Adipocyte (in vitro differentiated cells): ENCODE results near the gene RGL1.
A peak's percentile ranks its signal among the peaks of the same experiment; 100 is the strongest.

Experiments
- DNase-seq: peaks from one replicate; pipeline ENCODE4 v3.0.0-alpha.2; 2015; ENCODE audit warnings: low read depth
- H3K27me3 ChIP-seq: replicated peaks from 2 replicates; pipeline ENCODE4 v1.7.0; 2013; ENCODE audit warnings: mild to moderate bottlenecking, low read length, moderate library complexity; ENCODE audit not compliant: control insufficient read depth, insufficient read depth
- H3K36me3 ChIP-seq: 2 replicates; pipeline ENCODE4 v1.7.0; 2013; ENCODE audit warnings: low read length, mild to moderate bottlenecking, moderate library complexity; ENCODE audit not compliant: control insufficient read depth, insufficient read depth, severe bottlenecking
- H3K4me1 ChIP-seq: 2 replicates; pipeline ENCODE4 v1.7.0; 2013; ENCODE audit warnings: mild to moderate bottlenecking, low read length, moderate library complexity; ENCODE audit not compliant: control insufficient read depth, insufficient read depth
- H3K4me3 ChIP-seq: 2 replicates; pipeline ENCODE4 v1.7.0; 2013; ENCODE audit warnings: mild to moderate bottlenecking, low read length, moderate library complexity
- H3K9ac ChIP-seq: 2 replicates; pipeline ENCODE4 v1.7.0; 2013; ENCODE audit warnings: mild to moderate bottlenecking, low read length, moderate library complexity
- H3K9me3 ChIP-seq: 2 replicates; pipeline ENCODE4 v1.7.0; 2013; ENCODE audit warnings: mild to moderate bottlenecking, low read length, moderate library complexity; ENCODE audit not compliant: control insufficient read depth

RGL1 gene

GRCh38 chr1:183945428-183946319, 140.8 kb downstream of the RGL1 start:
- DNase-seq = no peak

GRCh38 chr1:183946320-183946613, 141.3 kb downstream of the RGL1 start:
- H3K4me3 ChIP-seq = no peak overlapping the region
- H3K27me3 ChIP-seq = no peaks in the 10 kb centered on the region
- peaks cover 10% of the 10 kb centered on the region for H3K36me3 ChIP-seq
- DNase-seq = no peak
- peaks cover 5% of the 10 kb centered on the region for H3K9me3 ChIP-seq
- peaks cover 10% of the 10 kb centered on the region for H3K4me1 ChIP-seq
- H3K9ac ChIP-seq = no peak overlapping the region

More at GRCh38 chr1:183945428-183946319, 140.8 kb downstream of the RGL1 start:
- Histone ChIP-seq H3K4me3 (no peak overlapping the region), H3K9ac (no peak overlapping the region), H3K36me3 (peaks cover 9% of the 10 kb centered on the region), H3K9me3 (peaks cover 5% of the 10 kb centered on the region), H3K27me3 (no peaks in the 10 kb centered on the region), H3K4me1 (peaks cover 10% of the 10 kb centered on the region)

GRCh38 chr1:183947988-183948387, 143.1 kb downstream of the RGL1 start:
- DNase-seq = no peak
- Histone ChIP-seq H3K4me1 (peaks cover 4% of the 10 kb centered on the region), H3K9ac (no peak overlapping the region), H3K4me3 (no peak overlapping the region), H3K27me3 (no peaks in the 10 kb centered on the region), H3K9me3 (peaks cover 5% of the 10 kb centered on the region), H3K36me3 (peaks cover 10% of the 10 kb centered on the region)

GRCh38 chr1:183952101-183952500, 147.2 kb downstream of the RGL1 start:
- no peaks in the 10 kb centered on the region for H3K27me3 ChIP-seq
- no peak overlapping the region for H3K9ac ChIP-seq
- peaks cover 10% of the 10 kb centered on the region for H3K36me3 ChIP-seq
- peaks cover 12% of the 10 kb centered on the region for H3K4me1 ChIP-seq
- no peak for DNase-seq
- no peak overlapping the region for H3K4me3 ChIP-seq
- H3K9me3 ChIP-seq = peaks cover 5% of the 10 kb centered on the region

GRCh38 chr1:183953031-183953430, 148.1 kb downstream of the RGL1 start:
- peaks cover 14% of the 10 kb centered on the region for H3K4me1 ChIP-seq
- peaks cover 10% of the 10 kb centered on the region for H3K36me3 ChIP-seq
- H3K9ac ChIP-seq = no peak overlapping the region
- H3K4me3 ChIP-seq = no peak overlapping the region
- no peak for DNase-seq
- H3K9me3 ChIP-seq = peaks cover 5% of the 10 kb centered on the region
- no peaks in the 10 kb centered on the region for H3K27me3 ChIP-seq

GRCh38 chr1:183954496-183954895, 149.6 kb downstream of the RGL1 start:
- H3K27me3 ChIP-seq = no peaks in the 10 kb centered on the region
- DNase-seq = no peak
- no peaks in the 10 kb centered on the region for H3K9me3 ChIP-seq
- H3K36me3 ChIP-seq = peaks cover 10% of the 10 kb centered on the region
- peaks cover 24% of the 10 kb centered on the region for H3K4me1 ChIP-seq
- no peak overlapping the region for H3K9ac ChIP-seq
- no peak overlapping the region for H3K4me3 ChIP-seq

GRCh38 chr1:183956559-183957188, 151.8 kb downstream of the RGL1 start:
- no peaks in the 10 kb centered on the region for H3K36me3 ChIP-seq
- H3K4me1 ChIP-seq = peaks cover 30% of the 10 kb centered on the region
- peak overlapping the region; percentile 39 for H3K9ac ChIP-seq
- DNase-seq = peak; percentile 67
- H3K9me3 ChIP-seq = no peaks in the 10 kb centered on the region
- no peaks in the 10 kb centered on the region for H3K27me3 ChIP-seq
- peak overlapping the region; percentile 15 for H3K4me3 ChIP-seq

GRCh38 chr1:183957216-183957830, 152.4 kb downstream of the RGL1 start:
- H3K4me3 ChIP-seq = peak overlapping the region; percentile 15
- peak overlapping the region; percentile 7 for H3K9ac ChIP-seq
- no peak for DNase-seq
- no peaks in the 10 kb centered on the region for H3K36me3 ChIP-seq
- peaks cover 31% of the 10 kb centered on the region for H3K4me1 ChIP-seq
- no peaks in the 10 kb centered on the region for H3K27me3 ChIP-seq
- no peaks in the 10 kb centered on the region for H3K9me3 ChIP-seq

GRCh38 chr1:183958958-183959357, 154.0 kb downstream of the RGL1 start:
- Histone ChIP-seq H3K9ac (peak overlapping the region; percentile 53), H3K4me1 (peaks cover 31% of the 10 kb centered on the region), H3K27me3 (no peaks in the 10 kb centered on the region), H3K4me3 (peak overlapping the region; percentile 7), H3K9me3 (no peaks in the 10 kb centered on the region), H3K36me3 (no peaks in the 10 kb centered on the region)
- no peak for DNase-seq

- peaks cover 27% of the 10 kb centered on the region for H3K4me1 ChIP-seq
- no peaks in the 10 kb centered on the region for H3K36me3 ChIP-seq
- H3K4me3 ChIP-seq = no peak overlapping the region
- H3K27me3 ChIP-seq = no peaks in the 10 kb centered on the region
- no peak overlapping the region for H3K9ac ChIP-seq
- DNase-seq = no peak
- no peaks in the 10 kb centered on the region for H3K9me3 ChIP-seq
Measured at GRCh38 chr1:183961132-183961531, 156.2 kb downstream of the RGL1 start.

- H3K4me1 ChIP-seq = peaks cover 18% of the 10 kb centered on the region
- H3K36me3 ChIP-seq = no peaks in the 10 kb centered on the region
- H3K27me3 ChIP-seq = no peaks in the 10 kb centered on the region
- H3K9ac ChIP-seq = no peak overlapping the region
- DNase-seq = no peak
- H3K9me3 ChIP-seq = no peaks in the 10 kb centered on the region
- H3K4me3 ChIP-seq = no peak overlapping the region
Measured at GRCh38 chr1:183962903-183963302, 158.0 kb downstream of the RGL1 start.
